Natural killer cell (primary cell): ENCODE measurements around the gene TMEM41B. TPM values are rescaled to one million over a fixed set of nuclear protein-coding genes. Genes with fewer than 3 reads are reported as not detected.

ENCODE experiments used
- ATAC-seq, 3 donors: fragments of 150-1000 bp in 2 of 3; fragments of 200-7000 bp in 1 of 3; cut with Tn5 transposase; 1 replicate in 1 of 3; 2 replicates in 2 of 3; pipeline ENCODE4 v1.10.0; 2021; ENCODE audit warnings: mild to moderate bottlenecking in 2 of 3, moderate library complexity in 2 of 3
- DNase-seq, 2 donors: peaks; one replicate each; pipeline versions ENCODE4 v3.0.0 to v3.0.0-alpha.2; 2013 to 2021; ENCODE audit warnings: mixed read lengths in 1 of 2
- H3K27ac ChIP-seq: one replicate; pipeline ENCODE4 v1.5.1; 2013; ENCODE audit warnings: mild to moderate bottlenecking, low read length
- H3K27me3 ChIP-seq: one replicate; pipeline ENCODE4 v1.6.1; 2013; ENCODE audit warnings: low read length; ENCODE audit not compliant: control insufficient read depth, insufficient read depth
- H3K36me3 ChIP-seq: one replicate; pipeline ENCODE4 v1.6.1; 2013; ENCODE audit warnings: low read length; ENCODE audit not compliant: control insufficient read depth, insufficient read depth
- H3K4me1 ChIP-seq: one replicate; pipeline ENCODE4 v1.6.1; 2013; ENCODE audit warnings: low read length; ENCODE audit not compliant: control insufficient read depth, insufficient read depth
- H3K4me3 ChIP-seq: one replicate; pipeline ENCODE4 v1.5.1; 2013; ENCODE audit warnings: low read length
- H3K9me3 ChIP-seq: one replicate; pipeline ENCODE4 v1.6.1; 2013; ENCODE audit warnings: low read length; ENCODE audit not compliant: control insufficient read depth, insufficient read depth
- H3K27ac Mint-ChIP-seq, 2 donors: one replicate each; pipeline ENCODE4 v1.8.0; 2022; ENCODE audit warnings: mild to moderate bottlenecking in 2 of 2, mixed read lengths in 2 of 2, moderate library complexity in 1 of 2
- H3K27me3 Mint-ChIP-seq, 2 donors: one replicate each; pipeline ENCODE4 v1.8.0; 2022; ENCODE audit warnings: low read depth in 2 of 2, mixed read lengths in 2 of 2
- H3K36me3 Mint-ChIP-seq: one replicate; pipeline ENCODE4 v1.8.0; 2022; ENCODE audit warnings: mixed read lengths
- H3K4me1 Mint-ChIP-seq, 2 donors: one replicate each; pipeline ENCODE4 v1.8.0; 2022; ENCODE audit warnings: mixed read lengths in 2 of 2
- H3K4me3 Mint-ChIP-seq: one replicate; pipeline ENCODE4 v1.8.0; 2022; ENCODE audit warnings: mild to moderate bottlenecking, moderate library complexity, mixed read lengths
- H3K9me3 Mint-ChIP-seq, 2 donors: one replicate each; pipeline ENCODE4 v1.8.0; 2022; ENCODE audit warnings: mixed read lengths in 2 of 2
- WGBS: methylation state at CpG from one replicate; pipeline ENCODE4 v1.1.7; 2013; ENCODE audit warnings: missing lambda C conversion rate; ENCODE audit not compliant: insufficient coverage; 5-methylcytosine and 5-hydroxymethylcytosine counted together
- intact Hi-C: fragments of 100-400 bp; cut with micrococcal nuclease; formaldehyde crosslinking; loops from one replicate; pipeline ENCODE4 v1.14.2; 2022
- total RNA-seq, 4 donors: library from RNA; stranded (reverse); fragments of 120-200 nt in 1 of 4; gene quantifications; one replicate each; pipeline versions ENCODE4 v1.2.3 to v1.2.4, GENCODE V29; 2013 to 2022
- TF ChIP-seq, protein P1 (sequence below): fragments of 200-600 bp; IDR thresholded peaks from one replicate; pipeline ENCODE4 v1.8.0; 2022; ENCODE audit warnings: antibody characterized with exemption

Gene TMEM41B
- total RNA-seq, 3 donors from 2014 or later (not counting 1 experiment from before 2014, with no cell fraction given), result 28.1 to 37.0 (median 34.0) TPM

DNA sequence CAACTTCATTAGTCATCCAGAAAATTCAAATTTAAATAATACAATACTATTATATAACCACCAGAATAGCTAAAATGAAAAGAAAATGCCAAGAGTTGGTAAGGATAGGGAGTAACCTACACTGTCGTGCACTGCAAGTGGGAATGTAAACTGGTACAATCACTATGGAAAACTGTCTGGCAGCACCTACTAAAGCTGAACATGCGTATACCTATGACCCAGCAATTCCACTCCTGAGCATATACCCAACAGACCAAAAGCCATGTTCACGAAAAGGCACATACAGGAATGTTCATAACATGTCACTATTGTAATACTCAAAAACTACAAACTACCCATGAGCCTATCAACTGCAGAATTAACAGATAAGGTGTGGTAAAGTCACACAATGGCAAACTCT is 81.9 kb downstream of the TMEM41B start:
- no peak for ATAC-seq
- intact Hi-C loops, result no loop called here
- H3K9me3 ChIP-seq, result no peaks in the 10 kb centered on the region
- Mint-ChIP-seq H3K4me1 (peaks cover 29 to 30% of the 10 kb centered on the region in 2 donors), H3K27me3 (no peaks in the 10 kb centered on the region), H3K4me3 (no peak overlapping the region), H3K27ac (no peak overlapping the region), H3K36me3 (no peaks in the 10 kb centered on the region), H3K9me3 (no peaks in the 10 kb centered on the region)
- no peaks in the 10 kb centered on the region for H3K27me3 ChIP-seq
- DNase-seq, result no peak
- no peak overlapping the region for H3K4me3 ChIP-seq
- TF ChIP-seq, protein P1, sequence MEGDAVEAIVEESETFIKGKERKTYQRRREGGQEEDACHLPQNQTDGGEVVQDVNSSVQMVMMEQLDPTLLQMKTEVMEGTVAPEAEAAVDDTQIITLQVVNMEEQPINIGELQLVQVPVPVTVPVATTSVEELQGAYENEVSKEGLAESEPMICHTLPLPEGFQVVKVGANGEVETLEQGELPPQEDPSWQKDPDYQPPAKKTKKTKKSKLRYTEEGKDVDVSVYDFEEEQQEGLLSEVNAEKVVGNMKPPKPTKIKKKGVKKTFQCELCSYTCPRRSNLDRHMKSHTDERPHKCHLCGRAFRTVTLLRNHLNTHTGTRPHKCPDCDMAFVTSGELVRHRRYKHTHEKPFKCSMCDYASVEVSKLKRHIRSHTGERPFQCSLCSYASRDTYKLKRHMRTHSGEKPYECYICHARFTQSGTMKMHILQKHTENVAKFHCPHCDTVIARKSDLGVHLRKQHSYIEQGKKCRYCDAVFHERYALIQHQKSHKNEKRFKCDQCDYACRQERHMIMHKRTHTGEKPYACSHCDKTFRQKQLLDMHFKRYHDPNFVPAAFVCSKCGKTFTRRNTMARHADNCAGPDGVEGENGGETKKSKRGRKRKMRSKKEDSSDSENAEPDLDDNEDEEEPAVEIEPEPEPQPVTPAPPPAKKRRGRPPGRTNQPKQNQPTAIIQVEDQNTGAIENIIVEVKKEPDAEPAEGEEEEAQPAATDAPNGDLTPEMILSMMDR, result no peak
- WGBS, result 92% methylated on average over 3 of the region's 3 CpGs
- no peaks in the 10 kb centered on the region for H3K36me3 ChIP-seq
- H3K27ac ChIP-seq, result no peak overlapping the region
- peaks cover 22% of the 10 kb centered on the region for H3K4me1 ChIP-seq

DNA sequence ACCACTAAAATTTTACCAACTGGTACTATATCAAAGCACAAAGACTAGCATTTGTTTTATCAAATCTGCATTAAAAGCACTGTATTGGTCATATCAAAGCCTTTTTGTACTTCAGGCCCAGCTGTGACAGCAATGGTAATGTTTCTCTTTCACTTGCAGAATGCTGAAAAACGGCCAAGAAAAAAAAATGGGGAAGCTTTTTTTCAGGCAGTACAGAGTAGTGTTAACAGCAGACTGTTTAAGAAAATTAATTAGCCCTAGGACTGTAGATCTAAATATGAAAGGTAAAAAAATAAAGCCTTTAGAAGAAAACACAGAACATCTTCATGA is 82.6 kb downstream of the TMEM41B start:
- Histone ChIP-seq H3K36me3 (no peaks in the 10 kb centered on the region), H3K4me3 (peak overlapping the region; percentile 11), H3K27me3 (no peaks in the 10 kb centered on the region), H3K9me3 (no peaks in the 10 kb centered on the region), H3K27ac (no peak overlapping the region), H3K4me1 (peaks cover 22% of the 10 kb centered on the region)
- Mint-ChIP-seq H3K27ac (peak overlapping the region; percentile 56 to 83), H3K4me1 (peaks cover 29 to 30% of the 10 kb centered on the region in 2 donors), H3K27me3 (no peaks in the 10 kb centered on the region), H3K9me3 (no peaks in the 10 kb centered on the region), H3K4me3 (peak overlapping the region; percentile 69), H3K36me3 (no peaks in the 10 kb centered on the region)
- 0% methylated on average over 1 of the region's 1 CpG for WGBS
- TF ChIP-seq, protein P1, result no peak
- DNase-seq, result peak in 1 of 2 donors; percentile 34
- intact Hi-C loops, result no loop called here
- peak in 2 of 3 donors; percentile 26 to 31 for ATAC-seq

Other genes starting within 250 kb of the TMEM41B start
- gene SCUBE2, start 223.0 kb downstream of the TMEM41B start, total RNA-seq, result not detected
- 10 to 100 TPM; 23.8 to 42.5 (median 38.7) TPM for gene DENND5A, start 49.2 kb downstream of the TMEM41B start, total RNA-seq
- 10 to 100 TPM; 47.2 to 62.3 (median 58.0) TPM for gene IPO7, start 70.1 kb upstream of the TMEM41B start, total RNA-seq
- gene ZNF143, start 146.4 kb upstream of the TMEM41B start, total RNA-seq, result 10 to 100 TPM; 27.4 to 32.7 (median 32.6) TPM